Measurements from ENCODE around the gene SYNJ2.

DNA sequence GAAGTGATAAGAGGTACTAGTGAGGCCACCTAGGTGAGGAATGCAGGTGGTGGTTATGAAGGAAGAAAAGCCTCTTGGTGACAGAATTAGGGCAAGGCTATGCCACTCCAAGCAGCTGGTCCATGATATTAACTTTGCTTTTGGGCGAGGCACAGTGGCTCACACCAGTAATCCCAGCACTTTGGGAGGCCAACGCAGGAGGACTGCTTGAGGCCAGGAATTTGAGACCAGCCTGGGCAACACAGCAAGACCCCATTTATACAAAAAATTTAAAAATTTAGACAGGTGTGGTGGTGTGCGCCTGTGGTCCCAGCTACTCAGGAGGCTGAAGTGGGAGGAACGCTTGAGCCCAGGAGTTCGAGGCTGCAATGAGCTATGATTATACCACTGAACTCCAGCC lies 130.3 kb downstream of the SYNJ2 start:
- no peak for TF ChIP-seq RFX5 (IDR thresholded peaks at IDR 0.05)
- no peak for TF ChIP-seq JUNB (IDR thresholded peaks at IDR 0.05)
- TF ChIP-seq, protein P1, sequence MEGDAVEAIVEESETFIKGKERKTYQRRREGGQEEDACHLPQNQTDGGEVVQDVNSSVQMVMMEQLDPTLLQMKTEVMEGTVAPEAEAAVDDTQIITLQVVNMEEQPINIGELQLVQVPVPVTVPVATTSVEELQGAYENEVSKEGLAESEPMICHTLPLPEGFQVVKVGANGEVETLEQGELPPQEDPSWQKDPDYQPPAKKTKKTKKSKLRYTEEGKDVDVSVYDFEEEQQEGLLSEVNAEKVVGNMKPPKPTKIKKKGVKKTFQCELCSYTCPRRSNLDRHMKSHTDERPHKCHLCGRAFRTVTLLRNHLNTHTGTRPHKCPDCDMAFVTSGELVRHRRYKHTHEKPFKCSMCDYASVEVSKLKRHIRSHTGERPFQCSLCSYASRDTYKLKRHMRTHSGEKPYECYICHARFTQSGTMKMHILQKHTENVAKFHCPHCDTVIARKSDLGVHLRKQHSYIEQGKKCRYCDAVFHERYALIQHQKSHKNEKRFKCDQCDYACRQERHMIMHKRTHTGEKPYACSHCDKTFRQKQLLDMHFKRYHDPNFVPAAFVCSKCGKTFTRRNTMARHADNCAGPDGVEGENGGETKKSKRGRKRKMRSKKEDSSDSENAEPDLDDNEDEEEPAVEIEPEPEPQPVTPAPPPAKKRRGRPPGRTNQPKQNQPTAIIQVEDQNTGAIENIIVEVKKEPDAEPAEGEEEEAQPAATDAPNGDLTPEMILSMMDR (IDR thresholded peaks at IDR 0.05), result no peak
- TF ChIP-seq POLR2AphosphoS2 (conservative IDR thresholded peaks at IDR 0.05; ENCODE audit: low read length), result no peak
- TF ChIP-seq NFE2L2 (conservative IDR thresholded peaks at IDR 0.05; ENCODE audit: low read length), result no peak
- TF ChIP-seq SMC3 (IDR thresholded peaks at IDR 0.05), result no peak
- TF ChIP-seq RAD21 (conservative IDR thresholded peaks at IDR 0.05 in 1 of 2, IDR thresholded peaks at IDR 0.05 in 1 of 2), result no peak
- no peak for TF ChIP-seq RNF2 (IDR thresholded peaks at IDR 0.05; ENCODE audit: borderline replicate concordance, low read depth)
- TF ChIP-seq HOXA7 (CRISPR knock-in tag; IDR thresholded peaks at IDR 0.05), result no peak
- no peak for TF ChIP-seq CHD4 (IDR thresholded peaks at IDR 0.05; ENCODE audit: borderline replicate concordance)
- no peak for TF ChIP-seq POLR2A (IDR thresholded peaks at IDR 0.05; ENCODE audit: low read length)
- TF ChIP-seq ZC3H11A (IDR thresholded peaks at IDR 0.05), result no peak
